ENCODE measurements around the gene HNRNPU.

- TF ChIP-seq GABPA (IDR thresholded peaks at IDR 0.05 in 1 of 2, conservative IDR thresholded peaks at IDR 0.05 in 1 of 2) (no peak), CTCF (IDR thresholded peaks at IDR 0.05; ENCODE audit: low read depth, low read length, missing input control) (no peak), TAF1 (conservative IDR thresholded peaks at IDR 0.05) (no peak), YY1 (IDR thresholded peaks at IDR 0.05) (no peak), REST (IDR thresholded peaks at IDR 0.05) (no peak)
These were observed 26.6 kb downstream of the HNRNPU start for GRCh38 chr1:244837597-244838258.

Measured in liver (tissue), 3 donors.